Activated T-helper 2 cell treated with anti-CD3 and anti-CD28 coated beads, Interferon-gamma antibody, Interleukin-2, Interleukin-4, amounts not matched to agents 10 μg/mL and 5 μg/mL and 100 μg/mL, durations not matched to agents 14 hours and 24 hours and 36 hours (primary cell): Measurements from ENCODE around the gene CASP14. TPM values are rescaled to one million over a fixed set of nuclear protein-coding genes. Genes with fewer than 3 reads are reported as not detected.
"Not testable (repeated sequence)": the region's sequence is repeated elsewhere in the genome, so short reads cannot be mapped to it uniquely, and the experiment has no call there.

Experiments
- DNase-seq: peaks from one replicate; pipeline ENCODE4 v3.0.0; 2021; ENCODE audit warnings: low spot score
- H3K27ac Mint-ChIP-seq: one replicate; pipeline ENCODE4 v1.8.0; 2021; ENCODE audit warnings: mixed read lengths
- H3K27me3 Mint-ChIP-seq: one replicate; pipeline ENCODE4 v1.8.0; 2021; ENCODE audit warnings: low read depth, mixed read lengths
- H3K36me3 Mint-ChIP-seq: one replicate; pipeline ENCODE4 v1.8.0; 2021; ENCODE audit warnings: low read depth, mixed read lengths
- H3K4me1 Mint-ChIP-seq: one replicate; pipeline ENCODE4 v1.8.0; 2021; ENCODE audit warnings: low read depth, mixed read lengths
- H3K4me3 Mint-ChIP-seq: one replicate; pipeline ENCODE4 v1.8.0; 2021; ENCODE audit warnings: low read depth, mild to moderate bottlenecking, moderate library complexity, mixed read lengths
- H3K9me3 Mint-ChIP-seq: one replicate; pipeline ENCODE4 v1.8.0; 2021; ENCODE audit warnings: mixed read lengths
- intact Hi-C: fragments of 100-400 bp; cut with micrococcal nuclease; formaldehyde crosslinking; loops from one replicate; pipeline ENCODE4 v1.15.1; 2023
- total RNA-seq: library from RNA; stranded (reverse); gene quantifications from 2 replicates; pipeline ENCODE4 v1.2.3, GENCODE V29; 2022

Gene CASP14, protein sequence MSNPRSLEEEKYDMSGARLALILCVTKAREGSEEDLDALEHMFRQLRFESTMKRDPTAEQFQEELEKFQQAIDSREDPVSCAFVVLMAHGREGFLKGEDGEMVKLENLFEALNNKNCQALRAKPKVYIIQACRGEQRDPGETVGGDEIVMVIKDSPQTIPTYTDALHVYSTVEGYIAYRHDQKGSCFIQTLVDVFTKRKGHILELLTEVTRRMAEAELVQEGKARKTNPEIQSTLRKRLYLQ
- total RNA-seq: not detected in 2 replicates

DNA sequence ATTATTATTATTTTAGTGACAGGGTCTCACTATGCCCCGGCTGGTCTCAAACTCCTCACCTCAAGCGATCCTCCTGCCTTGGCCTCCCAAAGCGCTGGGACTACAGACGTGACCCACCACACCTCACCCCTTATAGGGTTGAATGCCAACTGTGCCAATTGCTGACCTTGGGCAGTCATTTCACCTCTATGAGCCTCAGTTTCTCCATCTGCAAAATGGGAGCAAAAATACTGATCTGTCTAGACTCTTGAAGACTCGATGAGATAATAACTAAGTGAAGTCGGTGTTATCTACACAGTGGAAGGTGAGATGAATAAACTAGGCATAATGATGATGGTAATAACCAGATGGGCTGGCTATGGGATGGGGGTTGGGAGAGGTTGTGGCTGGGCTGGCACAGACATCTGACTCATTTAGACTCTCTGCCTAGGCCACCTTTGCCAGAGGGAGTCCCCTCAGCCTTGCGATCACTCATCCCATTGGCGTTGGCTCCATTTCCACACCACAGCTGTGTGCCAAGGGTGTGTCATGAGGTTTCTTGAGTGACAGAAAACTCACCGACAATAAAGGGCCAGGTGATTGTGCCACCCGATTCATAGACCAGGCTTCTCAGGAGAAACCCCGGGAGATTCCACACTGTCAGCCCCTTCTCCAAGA lies at the start of gene CASP14:
Gene CASP14, plus strand, starts transcription at position 596 of the 657 bp plus-strand sequence. CDS start 2,772 bp downstream, outside the sequence.
- H3K27me3 Mint-ChIP-seq: no peaks in the 10 kb centered on the region

DNA sequence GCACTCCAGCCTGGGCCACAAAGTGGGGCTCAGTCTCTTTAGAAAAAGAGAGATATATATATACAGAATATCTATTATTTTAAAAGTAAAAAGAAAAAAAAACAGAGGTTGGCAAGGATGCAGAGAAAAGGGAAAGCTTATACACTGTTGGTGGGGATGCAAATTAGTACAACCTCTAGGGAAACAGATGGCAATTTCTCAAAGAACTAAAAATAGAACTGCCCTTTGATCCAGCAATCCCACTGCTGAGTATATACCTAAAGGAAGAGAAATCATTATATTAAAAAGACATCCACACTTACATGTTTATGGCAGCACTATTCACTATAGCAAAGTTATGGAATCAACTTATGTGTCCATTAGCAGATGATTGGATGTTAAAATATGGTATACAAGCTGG lies 41.0 kb upstream of the CASP14 start:
- Mint-ChIP-seq H3K36me3 (no peaks in the 10 kb centered on the region), H3K9me3 (no peaks in the 10 kb centered on the region), H3K4me1 (no peaks in the 10 kb centered on the region), H3K4me3 (no peak overlapping the region), H3K27me3 (no peaks in the 10 kb centered on the region), H3K27ac (no peak overlapping the region)
- no peak for DNase-seq
- intact Hi-C loops: no loop called here

More for the DNA sequence above, at the start of gene CASP14:
- no peak within 1 kb of the TSS for H3K27ac Mint-ChIP-seq
- H3K4me1 Mint-ChIP-seq: no peaks in the 10 kb centered on the region
- H3K36me3 Mint-ChIP-seq: no peaks in the 10 kb centered on the region
- intact Hi-C loops: no loop called here
- DNase-seq: no peak
- H3K9me3 Mint-ChIP-seq: no peaks in the 10 kb centered on the region
- no peak within 1 kb of the TSS for H3K4me3 Mint-ChIP-seq

DNA sequence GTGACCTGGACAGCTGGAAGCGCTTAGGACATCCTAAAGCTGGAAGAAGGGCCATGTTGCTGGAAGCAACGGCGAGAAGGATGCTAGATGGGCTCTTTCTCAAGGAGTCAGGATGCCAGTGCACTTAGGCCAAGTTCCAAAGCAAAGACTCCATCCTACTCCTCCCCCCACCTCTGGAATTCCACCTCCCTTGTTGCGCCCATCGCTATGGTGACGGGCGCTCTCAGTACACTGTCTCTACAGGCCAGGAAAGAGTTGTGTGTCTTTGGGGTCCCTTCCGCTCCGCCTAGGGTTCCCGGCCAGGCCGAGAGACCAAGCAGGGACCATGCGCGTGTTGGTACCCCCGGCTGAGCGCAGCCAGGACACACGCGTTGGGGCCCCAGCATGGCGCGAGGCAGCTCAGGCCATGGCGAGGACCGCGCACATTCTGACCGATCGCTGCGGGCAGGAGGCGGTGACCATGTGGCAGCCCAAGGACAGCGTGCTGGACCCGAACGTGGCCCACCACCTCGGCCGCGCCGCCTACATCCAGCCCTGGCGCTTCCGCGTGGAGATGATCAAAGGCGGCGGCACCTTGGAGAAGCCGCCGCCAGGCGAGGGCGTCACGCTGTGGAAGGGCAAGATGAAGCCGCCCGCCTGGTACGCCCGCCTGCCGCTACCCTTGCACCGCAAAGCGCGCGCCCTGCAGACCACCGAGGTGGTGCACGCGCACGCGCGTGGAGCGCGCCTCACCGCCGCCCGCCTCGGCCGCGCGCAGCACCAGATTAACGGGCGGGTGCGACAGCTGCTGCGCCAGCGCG lies 38.6 kb upstream of the CASP14 start:
- intact Hi-C loops: no loop called here
- no peak for DNase-seq
- H3K36me3 Mint-ChIP-seq: no peaks in the 10 kb centered on the region
- H3K9me3 Mint-ChIP-seq: no peaks in the 10 kb centered on the region
- H3K27me3 Mint-ChIP-seq: no peaks in the 10 kb centered on the region
- no peaks in the 10 kb centered on the region for H3K4me1 Mint-ChIP-seq
- H3K4me3 Mint-ChIP-seq: no peak overlapping the region
- no peak overlapping the region for H3K27ac Mint-ChIP-seq

DNA sequence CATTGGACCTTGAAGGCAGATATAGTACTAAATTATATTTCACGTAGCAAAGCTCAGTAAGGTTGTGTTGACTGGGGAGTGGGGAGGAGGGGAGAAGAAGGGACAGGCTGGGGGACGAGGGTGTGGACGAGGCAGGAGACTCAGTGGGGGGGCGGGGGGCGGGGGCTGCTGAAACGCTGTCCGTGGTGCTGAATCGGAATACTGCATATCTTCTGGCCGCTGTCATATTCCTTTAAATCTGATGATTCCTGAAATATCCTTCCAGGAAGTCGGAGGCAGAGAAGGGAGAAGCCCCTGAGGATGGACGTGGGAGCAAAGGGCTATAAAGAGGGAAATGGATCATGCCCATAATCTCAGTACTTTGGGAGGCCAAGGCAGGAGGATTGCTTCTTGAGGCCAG lies 34.7 kb upstream of the CASP14 start:
- no peaks in the 10 kb centered on the region for H3K4me1 Mint-ChIP-seq
- no peaks in the 10 kb centered on the region for H3K27me3 Mint-ChIP-seq
- H3K9me3 Mint-ChIP-seq: no peaks in the 10 kb centered on the region
- H3K4me3 Mint-ChIP-seq: no peak overlapping the region
- no peak for DNase-seq
- no peaks in the 10 kb centered on the region for H3K36me3 Mint-ChIP-seq
- no peak overlapping the region for H3K27ac Mint-ChIP-seq
- intact Hi-C loops: no loop called here

DNA sequence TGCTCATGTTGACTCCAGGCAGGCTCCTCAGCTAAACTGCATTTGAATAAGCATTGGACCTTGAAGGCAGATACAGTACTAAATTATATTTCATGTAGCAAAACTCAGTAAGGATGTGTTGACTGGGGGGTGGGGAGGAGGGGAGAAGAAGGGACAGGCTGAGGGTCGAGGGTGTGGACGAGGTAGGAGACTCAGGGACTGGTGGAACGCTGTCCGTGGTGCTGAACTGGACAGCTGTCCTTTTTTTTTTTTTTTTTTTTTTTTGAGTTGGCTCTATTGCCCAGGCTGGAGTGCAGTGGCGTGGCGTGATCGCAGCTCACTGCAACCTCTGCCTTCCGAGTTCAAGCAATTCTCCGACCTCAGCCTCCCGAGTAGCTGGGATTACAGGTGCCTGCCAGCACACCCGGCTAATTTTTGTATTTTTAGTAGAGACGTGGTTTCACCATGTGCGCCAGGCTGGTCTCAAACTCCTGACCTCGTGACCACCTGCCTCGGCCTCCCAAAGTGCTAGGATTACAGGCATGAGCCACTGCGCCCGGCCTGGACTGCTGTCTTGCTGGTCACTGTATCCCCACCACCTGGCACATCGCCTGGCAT lies 33.2 kb upstream of the CASP14 start:
- Mint-ChIP-seq H3K36me3 (no peaks in the 10 kb centered on the region), H3K9me3 (no peaks in the 10 kb centered on the region), H3K4me3 (no peak overlapping the region), H3K27me3 (no peaks in the 10 kb centered on the region), H3K27ac (no peak overlapping the region), H3K4me1 (no peaks in the 10 kb centered on the region)
- intact Hi-C loops: no loop called here
- no peak for DNase-seq

DNA sequence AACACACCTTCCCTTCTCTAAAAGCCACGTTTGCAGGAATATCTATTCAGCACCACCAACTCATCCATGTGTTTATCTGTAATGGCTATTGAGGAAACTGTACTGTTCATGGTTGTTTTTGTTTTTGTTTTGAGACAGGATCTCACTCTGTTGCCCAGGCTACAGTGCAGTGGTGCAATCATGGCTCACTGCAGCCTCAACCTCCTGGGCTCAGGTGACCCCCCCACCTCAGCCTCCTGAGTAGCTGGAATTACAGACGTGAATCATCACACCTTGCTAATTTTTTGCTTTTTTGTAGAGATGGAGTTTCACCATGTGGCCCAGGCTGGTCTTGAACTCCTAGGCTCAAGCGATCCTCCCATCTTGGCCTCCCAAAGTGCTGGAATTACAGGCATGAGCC lies 30.4 kb upstream of the CASP14 start:
- not testable (repeated sequence) for H3K36me3 Mint-ChIP-seq

DNA sequence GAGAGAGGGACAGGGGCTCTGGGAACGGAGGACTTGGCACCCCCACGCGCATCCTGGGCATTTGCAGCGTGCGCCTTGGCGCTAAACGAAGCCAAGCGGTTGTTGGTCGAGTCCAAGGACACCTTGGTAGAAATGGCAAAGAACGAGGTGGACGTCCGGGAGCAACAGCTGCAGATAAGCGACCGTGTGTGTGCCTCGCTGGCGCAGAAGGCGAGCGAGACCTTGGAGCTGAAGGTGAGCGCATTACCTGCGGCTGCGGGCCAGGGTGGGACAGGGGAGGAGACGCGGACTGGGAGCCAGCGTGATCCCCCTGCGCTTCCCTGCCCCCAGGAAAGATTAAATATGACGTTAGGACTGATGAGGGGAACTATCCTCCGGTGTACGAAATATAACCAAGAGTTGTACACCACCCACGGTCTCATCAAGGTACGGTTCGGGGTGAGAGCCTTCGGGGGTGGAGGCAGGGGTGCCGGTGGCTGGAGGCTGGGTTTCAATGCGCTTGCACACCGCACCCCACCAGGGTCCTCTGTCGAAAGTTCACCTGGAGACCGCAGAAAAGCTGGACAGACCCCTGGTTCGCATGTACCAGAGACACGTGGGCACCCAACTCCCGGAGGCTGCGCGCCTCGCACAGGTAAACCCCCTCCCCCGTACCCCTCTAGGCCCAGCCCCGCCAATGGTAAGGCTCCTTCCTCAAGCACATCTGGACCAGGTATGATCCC lies 27.8 kb upstream of the CASP14 start:
- intact Hi-C loops: no loop called here
- H3K27me3 Mint-ChIP-seq: no peaks in the 10 kb centered on the region
- H3K36me3 Mint-ChIP-seq: no peaks in the 10 kb centered on the region
- no peaks in the 10 kb centered on the region for H3K9me3 Mint-ChIP-seq
- H3K4me3 Mint-ChIP-seq: no peak overlapping the region
- H3K27ac Mint-ChIP-seq: no peak overlapping the region
- H3K4me1 Mint-ChIP-seq: no peaks in the 10 kb centered on the region
- DNase-seq: no peak

More for the DNA sequence above, 30.4 kb upstream of the CASP14 start:
- H3K27ac Mint-ChIP-seq, H3K27me3 Mint-ChIP-seq, H3K9me3 Mint-ChIP-seq, intact Hi-C loops, H3K4me1 Mint-ChIP-seq, DNase-seq, H3K4me3 Mint-ChIP-seq: not testable (repeated sequence)

DNA sequence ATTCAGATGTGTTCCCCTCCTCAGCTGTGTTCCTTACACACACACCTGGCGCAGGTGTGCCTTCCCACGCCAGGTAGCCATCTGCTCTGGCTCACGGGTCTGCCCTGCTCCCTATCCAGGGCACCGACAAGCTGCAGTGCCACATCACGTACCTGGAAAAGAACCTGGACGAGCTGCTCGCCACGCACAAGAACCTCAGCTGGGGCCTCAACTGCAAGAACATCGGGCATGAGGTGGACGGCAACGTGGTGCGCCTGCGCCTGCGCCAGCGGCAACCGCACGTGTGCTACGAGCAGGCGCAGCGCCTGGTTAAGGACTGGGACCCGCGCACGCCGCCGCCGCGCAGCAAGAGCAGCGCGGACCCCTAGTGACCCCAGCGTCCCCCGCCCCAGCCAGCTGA lies 26.5 kb upstream of the CASP14 start:
- H3K4me3 Mint-ChIP-seq: no peak overlapping the region
- no peaks in the 10 kb centered on the region for H3K4me1 Mint-ChIP-seq
- no peaks in the 10 kb centered on the region for H3K36me3 Mint-ChIP-seq
- no peak overlapping the region for H3K27ac Mint-ChIP-seq
- no peaks in the 10 kb centered on the region for H3K9me3 Mint-ChIP-seq
- intact Hi-C loops: no loop called here
- H3K27me3 Mint-ChIP-seq: no peaks in the 10 kb centered on the region
- no peak for DNase-seq

DNA sequence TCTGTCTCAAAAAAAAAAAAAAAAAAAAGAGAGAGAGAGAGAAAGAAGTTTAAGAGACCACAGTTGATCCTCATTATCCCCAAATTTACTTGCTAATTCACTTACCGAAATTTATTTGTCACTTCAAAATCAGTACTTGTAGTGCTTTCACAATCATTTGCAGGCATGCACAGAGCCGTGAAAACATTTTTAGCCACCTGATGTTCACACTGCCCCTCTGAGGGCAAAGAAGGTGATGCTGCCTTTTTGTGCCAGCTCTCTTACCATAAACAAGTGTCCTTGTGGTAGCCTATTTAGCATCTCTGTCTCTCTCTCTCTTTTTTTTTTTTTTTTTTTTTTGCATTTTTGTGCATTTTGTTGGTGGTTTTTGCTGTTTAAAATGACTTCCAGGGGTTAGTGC lies 24.1 kb upstream of the CASP14 start:
- Mint-ChIP-seq H3K27me3 (no peaks in the 10 kb centered on the region), H3K27ac (no peak overlapping the region), H3K4me1 (no peaks in the 10 kb centered on the region), H3K4me3 (no peak overlapping the region), H3K9me3 (no peaks in the 10 kb centered on the region), H3K36me3 (no peaks in the 10 kb centered on the region)
- DNase-seq: no peak
- intact Hi-C loops: no loop called here

DNA sequence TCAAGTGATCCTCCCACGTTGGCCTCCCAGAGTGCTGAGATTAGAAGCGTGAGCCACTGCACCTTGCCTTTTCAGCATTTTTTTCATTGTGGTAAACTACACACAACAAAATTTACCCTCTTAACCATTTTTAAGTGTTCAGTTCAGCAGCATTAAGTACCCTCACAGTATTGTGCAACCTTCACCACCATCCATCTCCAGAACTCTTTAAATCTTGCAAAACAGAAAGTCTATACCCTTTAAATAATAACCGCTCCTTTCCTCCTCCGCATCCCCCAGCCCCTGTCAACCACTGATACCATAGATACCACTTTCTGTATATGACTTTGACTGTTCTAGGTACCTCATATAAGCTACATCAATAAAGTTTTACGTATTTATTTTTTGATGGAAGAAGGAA lies 20.8 kb upstream of the CASP14 start:
- no peak overlapping the region for H3K27ac Mint-ChIP-seq
- H3K4me3 Mint-ChIP-seq: no peak overlapping the region
- no peak for DNase-seq
- no peaks in the 10 kb centered on the region for H3K27me3 Mint-ChIP-seq
- no peaks in the 10 kb centered on the region for H3K4me1 Mint-ChIP-seq
- H3K36me3 Mint-ChIP-seq: no peaks in the 10 kb centered on the region
- intact Hi-C loops: no loop called here
- H3K9me3 Mint-ChIP-seq: no peaks in the 10 kb centered on the region

DNA sequence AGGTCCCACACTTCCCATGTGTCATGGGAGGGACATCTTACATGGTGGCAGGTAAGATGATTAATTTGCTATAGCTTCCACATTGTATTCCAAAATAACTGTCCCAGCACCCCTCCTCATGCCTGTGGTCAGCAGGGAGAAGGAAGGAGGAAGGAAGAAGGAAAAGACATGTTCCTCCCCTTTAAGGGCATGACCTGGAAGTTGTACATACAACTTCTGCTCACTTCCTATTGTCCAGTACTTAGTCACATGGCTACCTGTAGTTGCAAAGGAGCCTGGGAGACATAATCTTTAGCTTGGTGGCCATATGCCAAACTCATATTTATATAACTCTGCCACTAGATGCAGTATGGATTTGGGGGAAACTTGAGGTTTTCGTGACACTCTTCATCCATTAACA lies 17.6 kb upstream of the CASP14 start:
- Mint-ChIP-seq H3K4me3 (no peak overlapping the region), H3K36me3 (no peaks in the 10 kb centered on the region), H3K27ac (no peak overlapping the region), H3K9me3 (no peaks in the 10 kb centered on the region), H3K4me1 (no peaks in the 10 kb centered on the region), H3K27me3 (no peaks in the 10 kb centered on the region)
- intact Hi-C loops: no loop called here
- no peak for DNase-seq

DNA sequence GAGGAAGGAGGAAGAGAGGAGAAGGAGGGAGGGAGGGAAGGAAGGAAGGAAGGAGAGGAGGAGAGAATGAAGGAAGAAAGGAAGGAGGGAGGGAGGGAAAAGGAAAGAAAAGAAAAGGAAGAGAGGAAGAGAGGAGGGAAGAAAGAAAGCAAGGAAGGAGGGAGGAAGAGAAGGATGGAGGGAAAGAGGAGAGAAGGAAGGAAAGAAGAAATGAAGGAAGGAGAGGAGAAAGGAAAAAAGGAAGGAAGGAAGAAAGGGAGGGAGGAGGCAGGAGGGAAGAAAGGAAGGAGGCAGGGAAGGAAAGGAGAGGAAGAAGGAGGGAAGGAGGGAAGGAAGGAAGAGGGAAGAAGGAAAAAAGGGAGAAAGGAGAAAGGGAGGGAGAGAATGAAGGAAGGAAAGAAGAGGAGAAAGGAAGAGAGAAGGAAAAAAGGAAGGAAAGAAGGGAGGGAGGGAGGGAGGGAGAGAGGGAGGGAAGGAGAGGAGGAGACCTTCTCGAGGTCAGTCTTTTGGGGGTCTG lies 13.4 kb upstream of the CASP14 start:
- no peaks in the 10 kb centered on the region for H3K4me1 Mint-ChIP-seq
- no peaks in the 10 kb centered on the region for H3K36me3 Mint-ChIP-seq
- H3K27me3 Mint-ChIP-seq: no peaks in the 10 kb centered on the region
- DNase-seq: no peak
- no peak overlapping the region for H3K4me3 Mint-ChIP-seq
- H3K9me3 Mint-ChIP-seq: no peaks in the 10 kb centered on the region
- H3K27ac Mint-ChIP-seq: no peak overlapping the region
- intact Hi-C loops: no loop called here
